OCI-LY1 (cell line): ENCODE measurements around the gene NPS.

ENCODE experiments used
- EZH2 ChIP-seq: fragments of 200-600 bp; sonication (generic), shearing (Covaris generic); IDR thresholded peaks from 2 replicates; pipeline ENCODE4 v1.8.0; 2017; ENCODE audit warnings: borderline replicate concordance, mixed run types, mild to moderate bottlenecking, antibody characterized with exemption, low read length, moderate library complexity, mixed read lengths
- TF ChIP-seq, protein P1 (sequence below): fragments of 200-600 bp; sonication (generic), shearing (Covaris generic); IDR thresholded peaks from 2 replicates; pipeline ENCODE4 v1.5.1; 2017; ENCODE audit warnings: mild to moderate bottlenecking, antibody characterized with exemption, low read length, moderate library complexity, mixed read lengths

DNA sequence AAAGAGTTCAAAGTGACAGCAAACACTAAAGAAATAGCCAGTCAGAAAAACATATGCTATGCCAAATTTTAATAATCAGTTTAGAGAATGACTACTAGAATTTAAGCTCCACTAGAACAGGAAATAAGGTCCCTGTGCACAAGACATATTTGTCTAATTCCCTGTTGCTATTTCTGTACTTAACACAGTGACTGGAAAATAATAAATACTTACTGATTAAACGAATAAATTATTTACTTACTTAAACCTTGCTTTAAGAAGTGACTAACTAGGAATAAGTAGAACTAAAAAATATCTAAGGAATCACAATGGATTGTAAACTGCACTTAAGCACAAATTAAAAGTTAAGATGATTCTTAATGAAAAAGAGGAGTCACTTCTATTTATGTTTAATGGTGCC is 22.3 kb downstream of the NPS start:
- TF ChIP-seq, protein P1, sequence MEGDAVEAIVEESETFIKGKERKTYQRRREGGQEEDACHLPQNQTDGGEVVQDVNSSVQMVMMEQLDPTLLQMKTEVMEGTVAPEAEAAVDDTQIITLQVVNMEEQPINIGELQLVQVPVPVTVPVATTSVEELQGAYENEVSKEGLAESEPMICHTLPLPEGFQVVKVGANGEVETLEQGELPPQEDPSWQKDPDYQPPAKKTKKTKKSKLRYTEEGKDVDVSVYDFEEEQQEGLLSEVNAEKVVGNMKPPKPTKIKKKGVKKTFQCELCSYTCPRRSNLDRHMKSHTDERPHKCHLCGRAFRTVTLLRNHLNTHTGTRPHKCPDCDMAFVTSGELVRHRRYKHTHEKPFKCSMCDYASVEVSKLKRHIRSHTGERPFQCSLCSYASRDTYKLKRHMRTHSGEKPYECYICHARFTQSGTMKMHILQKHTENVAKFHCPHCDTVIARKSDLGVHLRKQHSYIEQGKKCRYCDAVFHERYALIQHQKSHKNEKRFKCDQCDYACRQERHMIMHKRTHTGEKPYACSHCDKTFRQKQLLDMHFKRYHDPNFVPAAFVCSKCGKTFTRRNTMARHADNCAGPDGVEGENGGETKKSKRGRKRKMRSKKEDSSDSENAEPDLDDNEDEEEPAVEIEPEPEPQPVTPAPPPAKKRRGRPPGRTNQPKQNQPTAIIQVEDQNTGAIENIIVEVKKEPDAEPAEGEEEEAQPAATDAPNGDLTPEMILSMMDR = no peak
- no peak for TF ChIP-seq EZH2
